ENCODE results near the gene GYG2. TPM values are rescaled to one million over a fixed set of nuclear protein-coding genes. Genes with fewer than 3 reads are reported as not detected.
"Not testable (repeated sequence)": the region's sequence is repeated elsewhere in the genome, so short reads cannot be mapped to it uniquely, and the experiment has no call there.

GYG2 gene
- total RNA-seq, 1 donor: 1.1 TPM

- TF ChIP-seq CTCF (IDR thresholded peaks at IDR 0.05; ENCODE audit: insufficient read depth, low read length): no peak
- peak; percentile 63 for DNase-seq (ENCODE audit: low read depth)
Observed at GRCh38 chrX:2894885-2895292, 66.2 kb downstream of the GYG2 start.

GRCh38 chrX:2897311-2897689, 68.6 kb downstream of the GYG2 start:
- DNase-seq (ENCODE audit: low read depth): no peak
- H3K4me3 ChIP-seq (ENCODE audit: low read depth, low read length): no peak overlapping the region
- no peak for TF ChIP-seq CTCF (IDR thresholded peaks at IDR 0.05; ENCODE audit: insufficient read depth, low read length)

More at GRCh38 chrX:2894885-2895292, 66.2 kb downstream of the GYG2 start:
- no peak overlapping the region for H3K4me3 ChIP-seq (ENCODE audit: low read depth, low read length)

- not testable (repeated sequence) for DNase-seq (ENCODE audit: low read depth); H3K4me3 ChIP-seq (ENCODE audit: low read depth, low read length)
Observed at GRCh38 chrX:2897690-2898623, 69.2 kb downstream of the GYG2 start.

DNA sequence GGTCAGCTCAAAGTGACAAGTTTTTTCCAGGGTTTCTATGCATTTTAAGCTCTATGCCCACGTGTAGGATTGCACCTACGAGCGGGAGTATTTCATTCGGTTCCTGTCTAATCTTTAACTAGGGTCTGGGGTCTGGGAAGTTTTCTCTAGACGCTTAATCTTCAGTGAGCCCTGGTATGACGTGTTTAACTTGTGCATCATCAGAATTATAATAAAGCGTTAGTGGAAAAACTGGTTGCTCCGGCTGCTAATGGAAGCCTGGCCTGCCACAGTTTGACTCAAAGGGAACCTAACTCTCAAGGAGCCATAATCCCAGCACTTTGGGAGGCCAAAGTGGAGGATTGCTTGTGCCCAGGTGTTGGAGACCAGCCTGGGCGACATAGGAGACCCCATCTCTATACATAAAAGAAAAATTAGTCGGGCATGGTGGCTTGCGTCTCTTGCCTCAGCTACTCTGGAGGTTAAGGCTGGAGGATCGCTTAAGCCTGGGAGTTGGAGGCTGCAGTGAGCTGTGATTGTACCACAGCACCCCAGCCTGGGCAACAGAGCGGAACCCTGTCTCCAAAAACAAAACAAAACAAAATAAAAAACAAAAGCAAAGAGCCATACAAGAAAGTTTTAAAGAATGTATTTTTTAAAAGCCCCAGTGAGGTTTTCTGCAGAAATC, 70.2 kb downstream of the GYG2 start:
- no peak for TF ChIP-seq CTCF (IDR thresholded peaks at IDR 0.05; ENCODE audit: insufficient read depth, low read length)
- H3K4me3 ChIP-seq (ENCODE audit: low read depth, low read length): no peak overlapping the region
- DNase-seq (ENCODE audit: low read depth): no peak

DNA sequence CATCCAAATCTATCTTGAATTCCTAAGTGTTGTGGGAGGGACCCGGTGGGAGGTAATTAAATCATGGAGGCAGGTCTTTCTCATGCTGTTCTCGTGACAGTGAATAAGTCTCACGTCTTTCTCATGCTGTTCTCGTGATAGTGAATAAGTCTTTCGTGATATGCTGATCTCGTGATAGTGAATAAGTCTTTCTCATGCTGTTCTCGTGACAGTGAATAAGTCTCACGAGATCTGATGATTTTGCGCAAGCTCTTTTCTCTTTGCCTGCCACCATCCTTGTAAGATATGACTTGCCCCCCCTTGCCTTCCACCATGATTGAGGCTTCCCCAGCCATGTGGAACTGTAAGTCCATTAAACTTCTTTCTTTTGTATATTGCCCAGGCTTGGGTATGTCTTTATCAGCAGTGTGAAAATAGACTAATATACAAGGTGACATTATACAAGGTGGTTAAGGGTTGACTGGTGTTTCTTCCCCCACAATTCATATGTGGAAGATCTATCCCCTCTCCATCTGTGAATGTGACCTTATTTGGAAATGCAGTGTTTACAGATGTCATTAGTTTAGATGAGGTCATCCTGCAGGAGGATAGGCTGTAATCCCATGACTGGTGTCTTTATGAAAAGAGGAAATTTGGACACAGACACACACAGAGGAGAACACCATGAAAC, 72.8 kb downstream of the GYG2 start:
- DNase-seq (ENCODE audit: low read depth): no peak
- no peak for TF ChIP-seq CTCF (IDR thresholded peaks at IDR 0.05; ENCODE audit: insufficient read depth, low read length)
- no peak overlapping the region for H3K4me3 ChIP-seq (ENCODE audit: low read depth, low read length)

GRCh38 chrX:2902841-2903240, 74.1 kb downstream of the GYG2 start:
- DNase-seq (ENCODE audit: low read depth): no peak
- no peak for TF ChIP-seq CTCF (IDR thresholded peaks at IDR 0.05; ENCODE audit: insufficient read depth, low read length)

GRCh38 chrX:2903366-2903765, 74.6 kb downstream of the GYG2 start:
- no peak for TF ChIP-seq CTCF (IDR thresholded peaks at IDR 0.05; ENCODE audit: insufficient read depth, low read length)
- DNase-seq (ENCODE audit: low read depth): no peak
- no peak overlapping the region for H3K4me3 ChIP-seq (ENCODE audit: low read depth, low read length)

More at GRCh38 chrX:2902841-2903240, 74.1 kb downstream of the GYG2 start:
- H3K4me3 ChIP-seq (ENCODE audit: low read depth, low read length): no peak overlapping the region
